Kidney (tissue), 14 donors: ENCODE results near the gene IL15. TPM values are rescaled to one million over a fixed set of nuclear protein-coding genes. Genes with fewer than 3 reads are reported as not detected.
"Not testable (repeated sequence)": the region's sequence is repeated elsewhere in the genome, so short reads cannot be mapped to it uniquely, and the experiment has no call there.

Experiments
- DNase-seq, 5 donors: peaks; one replicate each; pipeline ENCODE4 v3.0.0-alpha.2; 2013 to 2020
- FAIRE-seq: peaks from 2 replicates; lab custom pipeline; 2012; peaks lifted over from hg19 to GRCh38; lab: Jason Lieb, UNC
- H3K27ac ChIP-seq, 2 donors: one replicate each; pipeline ENCODE4 v1.7.0; 2013; ENCODE audit warnings: low read depth in 2 of 2, low read length in 2 of 2, inconsistent platforms in 1 of 2
- H3K27me3 ChIP-seq: one replicate; pipeline ENCODE4 v1.7.1; 2013; ENCODE audit warnings: low read length, inconsistent platforms; ENCODE audit not compliant: control insufficient read depth, insufficient read depth
- H3K36me3 ChIP-seq, 3 donors: one replicate each; pipeline versions ENCODE4 v1.7.0 to v1.7.1; 2013; ENCODE audit warnings: low read length in 3 of 3, control low read depth in 1 of 3, inconsistent platforms in 1 of 3; ENCODE audit not compliant: insufficient read depth in 3 of 3, control insufficient read depth in 2 of 3
- H3K4me1 ChIP-seq, 3 donors: one replicate each; pipeline versions ENCODE4 v1.7.0 to v1.7.1; 2013; ENCODE audit warnings: low read length in 3 of 3, inconsistent platforms in 1 of 3, low read depth in 1 of 3; ENCODE audit not compliant: control insufficient read depth in 2 of 3, insufficient read depth in 2 of 3
- H3K4me3 ChIP-seq, 3 donors: one replicate each; pipeline versions ENCODE4 v1.7.0 to v1.8.1; 2013; ENCODE audit warnings: low read length in 3 of 3, control low read depth in 1 of 3, inconsistent platforms in 1 of 3
- H3K9ac ChIP-seq, 3 donors: one replicate each; pipeline versions ENCODE4 v1.7.0 to v1.7.1; 2013; ENCODE audit warnings: low read length in 3 of 3, control low read depth in 1 of 3, inconsistent platforms in 1 of 3
- H3K9me3 ChIP-seq, 3 donors: one replicate each; pipeline versions ENCODE4 v1.7.0 to v1.7.1; 2013; ENCODE audit warnings: low read length in 3 of 3, control low read depth in 1 of 3, inconsistent platforms in 1 of 3; ENCODE audit not compliant: control insufficient read depth in 2 of 3, insufficient read depth in 1 of 3
- CTCF ChIP-seq: IDR thresholded peaks from 3 replicates; pipeline ENCODE4 v1.5.1; 2012; ENCODE audit warnings: mild to moderate bottlenecking, moderate library complexity, borderline replicate concordance; ENCODE audit not compliant: insufficient read depth; ENCODE audit errors: extremely low read depth
- intact Hi-C: fragments of 100-400 bp; cut with DNase I; formaldehyde crosslinking; loops from one replicate; pipeline ENCODE4 v1.11.1; 2022
- polyA plus RNA-seq: library from polyadenylated mRNA; stranded (reverse); fragments of 350-450 nt; fragmentation: Illumina TruSeq; extraction: RNeasy Lipid Tissue Mini Kit (QIAGEN cat#74804); gene quantifications from one replicate; pipeline ENCODE4 v1.2.3, GENCODE V29; 2014; ENCODE audit warnings: low read depth, low replicate concordance; ENCODE audit not compliant: insufficient read depth
- total RNA-seq: library from RNA; stranded (reverse); fragmentation: NEBNext Ultra II Directional; extraction: Animal tissue kit (Norgen Biotek cat#: 25700); gene quantifications from one replicate; pipeline ENCODE4 v1.2.1, GENCODE V29; 2021
- donor health status: control.
- donor health status: control.
- donor health status: control.
- donor health status: control.
- donor health status: control.
- donor health status: DM: yes; HTN: yes; CAD: no.
- donor health status: Normal renal cell carcinoma (clear cell type).

The IL15 gene
- total and polyA plus RNA-seq, 2 donors from 2014 or later: 4.8 to 6.4 TPM

GRCh38 chr4:141684785-141685184, 48.4 kb downstream of the IL15 start:
- Histone ChIP-seq H3K27me3 (no peaks in the 10 kb centered on the region), H3K9ac (no peak overlapping the region), H3K4me1 (no peaks in the 10 kb centered on the region), H3K36me3 (no peaks in the 10 kb centered on the region), H3K4me3 (no peak overlapping the region), H3K9me3 (no peaks in the 10 kb centered on the region), H3K27ac (no peak overlapping the region)
- DNase-seq (no peak), FAIRE-seq (peak; percentile 3)
- no peak for TF ChIP-seq CTCF
- intact Hi-C loops: no loop called here

- DNase-seq (no peak), FAIRE-seq (no peak)
- no peak overlapping the region for H3K4me3 ChIP-seq
- H3K27me3 ChIP-seq: no peaks in the 10 kb centered on the region
- no peaks in the 10 kb centered on the region for H3K36me3 ChIP-seq
- no peak overlapping the region for H3K9ac ChIP-seq
- H3K4me1 ChIP-seq: no peaks in the 10 kb centered on the region
- intact Hi-C loops: no loop called here
- no peaks in the 10 kb centered on the region for H3K9me3 ChIP-seq
- no peak overlapping the region for H3K27ac ChIP-seq
- no peak for TF ChIP-seq CTCF
Observed at GRCh38 chr4:141686146-141686775, 49.9 kb downstream of the IL15 start.

- no peaks in the 10 kb centered on the region for H3K9me3 ChIP-seq
- H3K9ac ChIP-seq: no peak overlapping the region
- H3K4me1 ChIP-seq: no peaks in the 10 kb centered on the region
- no peaks in the 10 kb centered on the region for H3K36me3 ChIP-seq
- peak; percentile 50 for FAIRE-seq
- H3K27ac ChIP-seq: no peak overlapping the region
- H3K27me3 ChIP-seq: no peaks in the 10 kb centered on the region
- intact Hi-C loops: no loop called here
- DNase-seq: peak in 2 of 5 donors; percentile 50 to 58
- TF ChIP-seq CTCF: no peak
- H3K4me3 ChIP-seq: no peak overlapping the region
Observed at GRCh38 chr4:141686879-141687278, 50.5 kb downstream of the IL15 start.

DNA sequence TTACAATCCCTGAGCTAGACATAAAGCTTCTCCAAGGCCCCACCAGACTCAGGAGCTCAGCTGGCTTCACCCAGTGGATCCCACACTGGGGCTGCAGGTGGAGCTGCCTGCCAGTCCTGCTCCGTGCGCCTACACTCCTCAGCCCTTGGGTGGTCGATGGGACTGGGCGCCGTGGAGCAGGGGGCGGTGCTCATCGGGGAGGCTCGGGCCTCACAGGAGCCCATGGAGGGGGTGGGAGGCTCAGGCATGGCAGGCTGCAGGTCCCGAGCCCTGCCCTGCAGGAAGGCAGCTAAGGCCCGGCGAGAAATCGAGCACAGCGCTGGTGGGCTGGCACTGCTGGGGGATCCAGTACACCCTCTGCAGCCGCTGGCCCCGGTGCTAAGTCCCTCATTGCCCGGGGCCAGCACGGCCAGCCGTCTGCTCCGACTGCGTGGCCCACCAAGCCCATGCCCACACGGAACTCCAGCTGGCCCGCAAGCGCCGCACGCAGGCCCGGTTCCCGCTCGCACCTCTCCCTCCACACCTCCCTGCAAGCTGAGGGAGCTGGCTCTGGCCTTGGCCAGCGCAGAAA, 53.4 kb downstream of the IL15 start:
- H3K4me1 ChIP-seq, H3K9me3 ChIP-seq, H3K9ac ChIP-seq, intact Hi-C loops, FAIRE-seq, H3K4me3 ChIP-seq, H3K27ac ChIP-seq, H3K27me3 ChIP-seq, H3K36me3 ChIP-seq: not testable (repeated sequence)
- DNase-seq: peak in 1 of 5 donors; percentile 73

DNA sequence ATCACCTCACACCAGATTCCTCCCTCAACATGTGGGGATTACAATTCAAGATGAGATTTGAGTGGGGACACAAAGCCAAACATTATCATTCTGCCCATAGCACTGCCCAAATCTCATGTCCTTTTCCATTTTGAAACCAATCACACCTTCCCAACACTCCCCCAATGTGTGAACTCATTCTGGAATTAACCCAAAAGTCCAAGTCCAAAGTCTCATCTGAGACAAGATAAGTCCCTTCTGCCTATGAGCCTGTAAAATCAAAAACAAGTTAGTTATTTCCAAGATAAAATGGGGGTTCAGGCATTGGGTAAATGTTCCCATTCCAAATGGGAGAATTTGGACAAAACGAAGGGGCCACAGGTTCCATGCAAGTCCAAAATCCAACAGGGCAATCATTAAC, 54.9 kb downstream of the IL15 start:
- FAIRE-seq, intact Hi-C loops, H3K9ac ChIP-seq, H3K9me3 ChIP-seq, H3K4me3 ChIP-seq, H3K36me3 ChIP-seq, H3K4me1 ChIP-seq, H3K27ac ChIP-seq, H3K27me3 ChIP-seq, DNase-seq: not testable (repeated sequence)
